NT2/D1 (cell line): ENCODE data around the gene PANX2.

Source experiments
- SUZ12 ChIP-seq: IDR thresholded peaks from 2 replicates; pipeline ENCODE4 v1.6.1; 2011; ENCODE audit not compliant: insufficient read length, insufficient read depth; ENCODE audit errors: extremely low read depth
- YY1 ChIP-seq: IDR thresholded peaks from 2 replicates; pipeline ENCODE4 v1.6.1; 2011; ENCODE audit not compliant: insufficient read length, insufficient read depth
- ZNF274 ChIP-seq: IDR thresholded peaks from 2 replicates; pipeline ENCODE4 v1.6.1; 2011; ENCODE audit warnings: mild to moderate bottlenecking, low read depth, low read length

DNA sequence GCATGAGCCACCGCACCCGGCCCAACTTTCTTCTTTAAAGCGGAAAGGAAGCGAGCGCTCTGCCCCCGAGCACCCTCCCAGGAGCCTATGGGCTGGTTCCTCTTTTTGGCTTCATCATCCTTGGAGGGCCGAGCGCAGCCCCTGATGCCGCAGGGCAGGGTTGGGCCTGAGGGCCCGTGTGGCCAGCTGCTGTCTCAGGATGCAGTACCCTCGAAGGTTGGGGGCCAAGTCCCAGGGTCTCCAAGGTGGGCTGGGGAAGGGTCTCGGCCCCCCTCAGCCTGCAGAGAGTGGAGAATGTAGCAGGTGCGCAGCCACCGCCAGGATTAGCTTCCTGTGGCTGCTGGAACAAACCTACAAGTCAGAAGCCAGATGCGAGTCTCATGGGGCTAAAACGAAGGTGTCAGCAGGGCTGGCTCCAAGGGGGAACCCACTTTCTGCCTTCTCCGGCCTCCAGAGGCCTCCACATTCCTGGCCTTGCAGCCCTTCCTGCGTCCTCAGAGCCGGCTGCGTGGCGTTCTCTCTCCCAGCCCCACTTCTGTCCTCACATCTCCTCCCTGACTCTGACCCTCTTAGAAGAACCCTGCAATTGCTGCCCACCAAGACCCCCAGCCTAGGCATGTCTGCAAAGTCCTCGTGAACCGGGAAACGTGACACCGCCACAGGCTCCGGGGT is 2.9 kb downstream of the PANX2 start:
- TF ChIP-seq SUZ12 (no peak), ZNF274 (no peak), YY1 (no peak)
